BE2C (cell line): Measurements from ENCODE around the gene THAP4.

Source experiments
- DNase-seq: peaks from one replicate; pipeline ENCODE4 v3.0.0-alpha.2; 2020
- H3K27me3 ChIP-seq: fragments of 250-450 bp; sonication (Bioruptor Pico); 2 replicates; pipeline ENCODE4 v1.5.1; 2020; ENCODE audit warnings: mild to moderate bottlenecking
- H3K36me3 ChIP-seq: fragments of 250-450 bp; sonication (Bioruptor Pico); 2 replicates; pipeline ENCODE4 v1.5.1; 2020; ENCODE audit warnings: mild to moderate bottlenecking
- H3K4me1 ChIP-seq: fragments of 250-450 bp; sonication (Bioruptor Pico); 2 replicates; pipeline ENCODE4 v1.5.1; 2020
- H3K4me3 ChIP-seq: 2 replicates; pipeline ENCODE4 v1.5.1; 2011; ENCODE audit warnings: low read depth, low read length
- H3K9me3 ChIP-seq: fragments of 250-450 bp; sonication (Bioruptor Pico); 2 replicates; pipeline ENCODE4 v1.5.1; 2020
- CTCF ChIP-seq: IDR thresholded peaks from 2 replicates; pipeline ENCODE4 v1.5.1; 2012; ENCODE audit warnings: mild to moderate bottlenecking, low read depth, low read length

Gene THAP4

GRCh38 chr2:241558532-241559322, 78.2 kb downstream of the THAP4 start, which contains the start of gene BOK:
BOK (plus strand) TSS chr2:241558745; CDS start chr2:241559484, 739 bp downstream.
- no peaks in the 10 kb centered on the region for H3K27me3 ChIP-seq
- no peaks in the 10 kb centered on the region for H3K36me3 ChIP-seq
- DNase-seq, result peak; percentile 6
- TF ChIP-seq CTCF, result no peak
- H3K9me3 ChIP-seq, result no peaks in the 10 kb centered on the region
- no peak within 1 kb of the TSS for H3K4me3 ChIP-seq
- peaks cover 31% of the 10 kb centered on the region for H3K4me1 ChIP-seq

- no peaks in the 10 kb centered on the region for H3K27me3 ChIP-seq
- no peaks in the 10 kb centered on the region for H3K36me3 ChIP-seq
- no peak for TF ChIP-seq CTCF
- no peak for DNase-seq
- H3K4me1 ChIP-seq, result peaks cover 11% of the 10 kb centered on the region
- H3K9me3 ChIP-seq, result no peaks in the 10 kb centered on the region
- H3K4me3 ChIP-seq, result no peak overlapping the region
Observed at GRCh38 chr2:241556746-241557145, 80.2 kb downstream of the THAP4 start.

GRCh38 chr2:241555711-241556110, 81.2 kb downstream of the THAP4 start:
- DNase-seq, result no peak
- no peaks in the 10 kb centered on the region for H3K36me3 ChIP-seq
- TF ChIP-seq CTCF, result no peak
- H3K27me3 ChIP-seq, result no peaks in the 10 kb centered on the region
- H3K4me3 ChIP-seq, result no peak overlapping the region
- no peaks in the 10 kb centered on the region for H3K9me3 ChIP-seq
- peaks cover 9% of the 10 kb centered on the region for H3K4me1 ChIP-seq

- DNase-seq, result no peak
- Histone ChIP-seq H3K27me3 (no peaks in the 10 kb centered on the region), H3K4me3 (no peak overlapping the region), H3K9me3 (no peaks in the 10 kb centered on the region), H3K4me1 (no peaks in the 10 kb centered on the region), H3K36me3 (no peaks in the 10 kb centered on the region)
- TF ChIP-seq CTCF, result no peak
Observed at GRCh38 chr2:241554610-241555322, 82.2 kb downstream of the THAP4 start.

- H3K9me3 ChIP-seq, result no peaks in the 10 kb centered on the region
- no peaks in the 10 kb centered on the region for H3K4me1 ChIP-seq
- DNase-seq, result peak; percentile 3
- no peak for TF ChIP-seq CTCF
- H3K27me3 ChIP-seq, result no peaks in the 10 kb centered on the region
- no peaks in the 10 kb centered on the region for H3K36me3 ChIP-seq
- H3K4me3 ChIP-seq, result no peak overlapping the region
Observed at GRCh38 chr2:241553981-241554380, 83.0 kb downstream of the THAP4 start.

- no peak for TF ChIP-seq CTCF
- Histone ChIP-seq H3K27me3 (no peaks in the 10 kb centered on the region), H3K4me3 (no peak overlapping the region), H3K4me1 (no peaks in the 10 kb centered on the region), H3K9me3 (no peaks in the 10 kb centered on the region), H3K36me3 (no peaks in the 10 kb centered on the region)
- DNase-seq, result no peak
Observed at GRCh38 chr2:241553512-241553830, 83.5 kb downstream of the THAP4 start.
